Testis (tissue), 2 donors: ENCODE results near the gene SUSD1.

ENCODE experiments used
- POLR2A ChIP-seq: fragments of 450-650 bp; IDR thresholded peaks from one replicate; pipeline ENCODE4 v1.6.1; 2017; ENCODE audit warnings: antibody characterized with exemption, mild to moderate bottlenecking, moderate library complexity
- TF ChIP-seq, protein P1 (sequence below), 3 experiments: fragments of 450-650 bp in 2 of 3; fragments of 200-600 bp in 1 of 3; sonication (generic) in 1 of 3; IDR thresholded peaks; one replicate each; pipeline ENCODE4 v1.5.1; 2016 to 2019; ENCODE audit warnings: antibody characterized with exemption in 3 of 3, mild to moderate bottlenecking in 2 of 3, moderate library complexity in 1 of 3

DNA sequence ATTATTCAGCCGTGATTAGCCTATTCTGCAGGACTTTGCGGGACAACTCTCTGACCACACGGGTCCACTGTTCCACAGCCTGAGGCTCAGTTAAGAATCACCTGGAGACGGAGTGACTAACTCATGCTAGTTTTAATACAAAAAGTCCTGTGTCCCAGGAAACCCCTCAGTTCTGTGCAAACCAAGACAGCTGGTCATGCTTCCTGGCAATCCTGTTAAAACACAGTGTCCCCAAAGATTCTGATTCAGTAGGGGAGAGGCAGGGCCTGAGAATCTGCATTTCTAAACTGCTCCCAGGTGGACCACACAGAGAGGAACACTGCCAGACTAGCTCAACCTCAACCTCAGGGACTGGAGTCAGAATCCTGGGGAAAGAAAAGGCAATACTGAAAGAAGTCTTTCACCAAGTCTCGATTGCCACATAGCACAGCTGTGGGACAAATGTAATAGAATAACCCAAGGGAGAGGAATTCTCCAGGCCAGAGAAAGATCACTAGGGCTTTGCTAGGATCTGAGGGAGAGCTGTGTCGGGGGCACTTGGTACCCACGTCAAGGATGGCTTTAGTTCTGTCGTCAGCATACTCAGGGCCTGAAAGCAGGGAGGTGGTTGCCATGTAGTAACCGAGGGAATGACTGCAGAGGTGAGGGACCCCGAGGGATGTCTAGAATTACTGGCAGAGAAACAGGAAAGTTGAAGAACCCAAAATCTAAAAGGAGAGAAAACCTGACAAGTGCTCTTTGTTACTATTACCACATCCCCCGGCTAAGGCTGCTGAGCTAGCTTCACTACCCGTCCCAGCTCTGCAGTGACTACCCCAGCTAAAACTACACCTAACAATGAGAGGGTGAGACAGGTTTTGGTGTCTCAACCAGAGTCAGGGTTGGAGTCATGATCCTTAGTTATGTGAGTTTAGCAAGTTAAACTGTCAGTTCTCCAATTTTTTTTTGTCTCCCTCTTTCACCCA is 8.6 kb downstream of the SUSD1 start:
- TF ChIP-seq, protein P1, sequence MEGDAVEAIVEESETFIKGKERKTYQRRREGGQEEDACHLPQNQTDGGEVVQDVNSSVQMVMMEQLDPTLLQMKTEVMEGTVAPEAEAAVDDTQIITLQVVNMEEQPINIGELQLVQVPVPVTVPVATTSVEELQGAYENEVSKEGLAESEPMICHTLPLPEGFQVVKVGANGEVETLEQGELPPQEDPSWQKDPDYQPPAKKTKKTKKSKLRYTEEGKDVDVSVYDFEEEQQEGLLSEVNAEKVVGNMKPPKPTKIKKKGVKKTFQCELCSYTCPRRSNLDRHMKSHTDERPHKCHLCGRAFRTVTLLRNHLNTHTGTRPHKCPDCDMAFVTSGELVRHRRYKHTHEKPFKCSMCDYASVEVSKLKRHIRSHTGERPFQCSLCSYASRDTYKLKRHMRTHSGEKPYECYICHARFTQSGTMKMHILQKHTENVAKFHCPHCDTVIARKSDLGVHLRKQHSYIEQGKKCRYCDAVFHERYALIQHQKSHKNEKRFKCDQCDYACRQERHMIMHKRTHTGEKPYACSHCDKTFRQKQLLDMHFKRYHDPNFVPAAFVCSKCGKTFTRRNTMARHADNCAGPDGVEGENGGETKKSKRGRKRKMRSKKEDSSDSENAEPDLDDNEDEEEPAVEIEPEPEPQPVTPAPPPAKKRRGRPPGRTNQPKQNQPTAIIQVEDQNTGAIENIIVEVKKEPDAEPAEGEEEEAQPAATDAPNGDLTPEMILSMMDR (IDR thresholded peaks at IDR 0.05): no peak
- no peak for TF ChIP-seq POLR2A
